ENCODE results near the gene SMC6. TPM values are rescaled to one million over a fixed set of nuclear protein-coding genes. Genes with fewer than 3 reads are reported as not detected.

SMC6 gene
- polyA plus RNA-seq, 1 donor = 26.7 TPM

DNA sequence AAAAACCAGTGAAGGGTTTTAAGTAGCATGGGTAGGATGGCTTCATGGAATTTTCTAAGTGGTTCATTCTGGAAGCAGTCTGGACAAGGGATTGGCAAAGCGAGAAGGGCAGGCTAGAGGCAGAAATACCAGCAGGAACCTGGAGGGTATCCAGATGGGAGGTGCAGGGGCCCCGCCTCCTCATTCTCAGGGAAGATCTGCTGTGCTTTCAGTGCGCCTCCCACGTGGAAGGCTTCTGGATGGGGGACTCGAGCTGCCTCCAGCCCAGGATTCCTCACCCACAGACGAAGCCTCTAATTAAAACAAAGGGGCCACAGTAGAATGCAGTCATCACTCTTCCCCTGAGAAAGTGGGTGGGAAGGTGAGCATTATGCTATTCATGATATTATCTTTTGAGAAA, 133.3 kb downstream of the SMC6 start:
- no peak overlapping the region for H3K27ac ChIP-seq (ENCODE audit: low read length)
- no peaks in the 10 kb centered on the region for H3K4me1 ChIP-seq (ENCODE audit: control insufficient read depth, insufficient read depth, low read length)
- no CpG with 5 or more reads among the region's 6 CpGs for WGBS (ENCODE audit: insufficient coverage, low lambda C conversion rate)
- H3K36me3 ChIP-seq (ENCODE audit: control insufficient read depth, insufficient read depth, low read length) = no peaks in the 10 kb centered on the region
- no peak overlapping the region for H3K4me3 ChIP-seq (ENCODE audit: low read length)
- no peaks in the 10 kb centered on the region for H3K27me3 ChIP-seq (ENCODE audit: control insufficient read depth, insufficient read depth, low read length)
- DNase-seq = no peak
- H3K9me3 ChIP-seq (ENCODE audit: control insufficient read depth, low read depth, low read length) = no peaks in the 10 kb centered on the region

GRCh38 chr2:17617955-17618354, 135.7 kb downstream of the SMC6 start:
- H3K27ac ChIP-seq (ENCODE audit: low read length) = no peak overlapping the region
- no peaks in the 10 kb centered on the region for H3K27me3 ChIP-seq (ENCODE audit: control insufficient read depth, insufficient read depth, low read length)

GRCh38 chr2:17617516-17617915, 136.1 kb downstream of the SMC6 start:
- no peaks in the 10 kb centered on the region for H3K36me3 ChIP-seq (ENCODE audit: control insufficient read depth, insufficient read depth, low read length)
- no peaks in the 10 kb centered on the region for H3K27me3 ChIP-seq (ENCODE audit: control insufficient read depth, insufficient read depth, low read length)
- no peaks in the 10 kb centered on the region for H3K9me3 ChIP-seq (ENCODE audit: control insufficient read depth, low read depth, low read length)
- no peak for DNase-seq
- no peaks in the 10 kb centered on the region for H3K4me1 ChIP-seq (ENCODE audit: control insufficient read depth, insufficient read depth, low read length)
- no CpG with 5 or more reads among the region's 5 CpGs for WGBS (ENCODE audit: insufficient coverage, low lambda C conversion rate)
- no peak overlapping the region for H3K27ac ChIP-seq (ENCODE audit: low read length)
- H3K4me3 ChIP-seq (ENCODE audit: low read length) = no peak overlapping the region

More at GRCh38 chr2:17617955-17618354, 135.7 kb downstream of the SMC6 start:
- no peaks in the 10 kb centered on the region for H3K4me1 ChIP-seq (ENCODE audit: control insufficient read depth, insufficient read depth, low read length)
- no peak overlapping the region for H3K4me3 ChIP-seq (ENCODE audit: low read length)
- H3K36me3 ChIP-seq (ENCODE audit: control insufficient read depth, insufficient read depth, low read length) = no peaks in the 10 kb centered on the region
- H3K9me3 ChIP-seq (ENCODE audit: control insufficient read depth, low read depth, low read length) = no peaks in the 10 kb centered on the region
- WGBS (ENCODE audit: insufficient coverage, low lambda C conversion rate) = no CpG with 5 or more reads among the region's 1 CpG
- no peak for DNase-seq

DNA sequence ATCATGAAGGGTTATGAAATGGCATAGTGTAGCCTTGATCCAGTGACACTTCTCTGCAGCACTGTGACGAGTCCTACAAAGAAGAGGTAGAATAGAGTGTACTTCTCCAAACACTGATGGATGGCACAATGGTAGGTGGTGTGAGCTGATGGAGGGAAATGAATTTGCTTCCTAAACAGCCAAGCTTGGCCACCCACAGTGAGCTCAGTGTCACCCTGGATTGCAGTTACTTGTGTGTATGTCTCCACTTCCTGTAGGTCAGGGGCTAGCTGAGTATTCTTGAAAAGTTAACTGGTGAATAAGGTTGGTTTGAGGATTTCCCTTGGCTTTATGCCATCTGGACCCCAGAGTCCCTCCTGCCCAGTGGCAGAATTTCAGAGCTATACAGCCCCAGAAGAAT, 137.2 kb downstream of the SMC6 start:
- no peak for DNase-seq
- WGBS (ENCODE audit: insufficient coverage, low lambda C conversion rate) = no CpG with 5 or more reads among the region's 1 CpG
- H3K9me3 ChIP-seq (ENCODE audit: control insufficient read depth, low read depth, low read length) = no peaks in the 10 kb centered on the region

DNA sequence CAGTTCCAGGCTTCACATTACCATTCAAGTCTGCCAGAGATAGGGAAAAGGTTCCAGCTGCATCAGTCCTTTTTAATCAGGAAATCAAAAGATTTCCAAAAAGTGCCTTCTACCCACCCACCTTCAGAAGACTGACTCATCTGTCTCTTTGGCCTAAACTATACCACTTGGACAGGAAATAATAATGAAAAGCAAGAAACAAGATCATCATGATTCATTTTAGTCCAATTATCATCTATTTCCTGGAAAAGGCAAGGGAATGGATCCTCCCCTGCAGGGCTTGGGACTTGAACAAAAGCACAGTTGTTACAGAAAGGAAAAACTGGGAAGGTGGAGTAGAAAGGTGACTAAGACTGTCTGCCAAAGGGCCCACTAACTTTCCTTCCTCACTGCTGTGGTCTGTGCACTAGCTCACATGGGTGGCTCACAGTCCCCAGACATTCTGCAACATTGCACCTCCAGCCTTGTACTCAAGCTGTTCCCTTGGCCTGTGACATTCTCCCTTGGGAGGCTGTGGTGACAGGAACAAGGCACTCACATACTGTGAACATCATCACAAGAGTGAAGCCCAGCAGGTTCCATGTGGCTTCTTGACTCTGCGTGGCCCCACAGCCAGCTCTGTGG, 137.8 kb downstream of the SMC6 start:
- WGBS (ENCODE audit: insufficient coverage, low lambda C conversion rate) = no CpG with 5 or more reads among the region's 1 CpG
- no peaks in the 10 kb centered on the region for H3K36me3 ChIP-seq (ENCODE audit: control insufficient read depth, insufficient read depth, low read length)
- H3K27me3 ChIP-seq (ENCODE audit: control insufficient read depth, insufficient read depth, low read length) = no peaks in the 10 kb centered on the region
- no peak overlapping the region for H3K27ac ChIP-seq (ENCODE audit: low read length)
- DNase-seq = no peak
- H3K4me3 ChIP-seq (ENCODE audit: low read length) = no peak overlapping the region
- no peaks in the 10 kb centered on the region for H3K9me3 ChIP-seq (ENCODE audit: control insufficient read depth, low read depth, low read length)
- no peaks in the 10 kb centered on the region for H3K4me1 ChIP-seq (ENCODE audit: control insufficient read depth, insufficient read depth, low read length)

More for the DNA sequence above, 137.2 kb downstream of the SMC6 start:
- Histone ChIP-seq H3K4me3 (ENCODE audit: low read length) (no peak overlapping the region), H3K4me1 (ENCODE audit: control insufficient read depth, insufficient read depth, low read length) (no peaks in the 10 kb centered on the region), H3K27me3 (ENCODE audit: control insufficient read depth, insufficient read depth, low read length) (no peaks in the 10 kb centered on the region), H3K27ac (ENCODE audit: low read length) (no peak overlapping the region), H3K36me3 (ENCODE audit: control insufficient read depth, insufficient read depth, low read length) (no peaks in the 10 kb centered on the region)

DNA sequence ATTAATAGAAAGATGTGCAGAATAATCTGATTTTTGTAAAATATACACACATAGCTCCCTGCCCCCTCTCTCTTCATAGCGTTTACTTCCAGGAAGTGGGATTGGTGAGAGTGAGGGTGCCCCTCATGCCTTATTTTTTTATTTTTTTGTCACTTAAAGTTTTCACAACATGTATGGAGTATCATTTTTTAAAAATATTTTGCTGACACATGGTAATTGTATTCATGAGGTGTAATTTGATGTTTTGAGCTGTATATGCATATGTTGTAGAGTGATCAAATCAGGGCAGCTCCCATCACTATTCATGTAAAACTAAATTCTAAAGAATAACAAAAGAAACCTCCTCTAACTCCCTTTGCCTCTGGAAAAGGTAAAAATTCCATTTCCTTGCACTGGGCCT, 138.5 kb downstream of the SMC6 start:
- Histone ChIP-seq H3K27ac (ENCODE audit: low read length) (no peak overlapping the region), H3K9me3 (ENCODE audit: control insufficient read depth, low read depth, low read length) (no peaks in the 10 kb centered on the region), H3K4me3 (ENCODE audit: low read length) (no peak overlapping the region), H3K4me1 (ENCODE audit: control insufficient read depth, insufficient read depth, low read length) (no peaks in the 10 kb centered on the region), H3K36me3 (ENCODE audit: control insufficient read depth, insufficient read depth, low read length) (no peaks in the 10 kb centered on the region), H3K27me3 (ENCODE audit: control insufficient read depth, insufficient read depth, low read length) (no peaks in the 10 kb centered on the region)
- no CpG with 5 or more reads among the region's 1 CpG for WGBS (ENCODE audit: insufficient coverage, low lambda C conversion rate)
- DNase-seq = no peak

DNA sequence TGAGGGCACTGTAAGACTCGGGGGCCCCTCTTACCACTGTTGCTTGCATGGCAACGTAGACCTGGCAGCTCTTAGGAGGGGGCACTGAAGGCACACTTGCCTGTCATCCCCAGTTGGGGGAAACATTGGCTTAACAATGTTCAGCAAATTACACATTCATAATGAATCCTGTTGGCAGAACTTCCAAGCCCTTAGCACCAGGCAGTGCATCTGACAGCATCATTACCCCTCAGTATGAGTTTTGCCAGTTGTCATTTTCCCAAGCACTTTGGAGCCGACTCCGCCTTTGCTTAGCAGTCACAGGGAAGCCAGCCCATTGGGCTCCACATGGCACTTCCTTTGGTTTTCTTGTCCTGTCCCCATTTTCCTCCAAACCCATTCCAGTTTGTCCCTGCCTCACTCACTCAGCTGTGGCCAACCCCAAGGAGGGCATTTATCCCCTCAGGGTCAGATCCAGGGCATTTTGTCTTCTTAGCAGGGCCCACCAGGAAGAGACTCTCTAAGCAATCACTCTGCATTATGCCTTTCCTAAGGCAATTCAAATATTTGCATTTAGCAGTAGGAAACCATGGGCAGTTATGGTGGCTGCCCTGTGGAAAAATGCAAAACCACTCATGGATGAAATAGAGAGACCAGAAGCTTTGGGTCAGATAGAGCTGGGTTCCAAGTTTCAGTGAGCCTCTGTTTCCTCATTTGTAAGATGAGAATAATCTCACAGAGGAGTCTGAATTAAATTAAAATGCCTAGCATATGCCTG, 139.3 kb downstream of the SMC6 start:
- no peaks in the 10 kb centered on the region for H3K4me1 ChIP-seq (ENCODE audit: control insufficient read depth, insufficient read depth, low read length)
- no peak overlapping the region for H3K27ac ChIP-seq (ENCODE audit: low read length)
- H3K27me3 ChIP-seq (ENCODE audit: control insufficient read depth, insufficient read depth, low read length) = no peaks in the 10 kb centered on the region
- H3K36me3 ChIP-seq (ENCODE audit: control insufficient read depth, insufficient read depth, low read length) = no peaks in the 10 kb centered on the region
- H3K4me3 ChIP-seq (ENCODE audit: low read length) = no peak overlapping the region
- no CpG with 5 or more reads among the region's 4 CpGs for WGBS (ENCODE audit: insufficient coverage, low lambda C conversion rate)
- no peak for DNase-seq
- no peaks in the 10 kb centered on the region for H3K9me3 ChIP-seq (ENCODE audit: control insufficient read depth, low read depth, low read length)

Other genes with a start within 250 kb of the SMC6 start
- gene RAD51AP2, start 235.4 kb downstream of the SMC6 start, polyA plus RNA-seq = 0.06 TPM
- gene VSNL1, start 213.1 kb downstream of the SMC6 start, polyA plus RNA-seq = 0.70 TPM
- gene GEN1, start 328 bp upstream of the SMC6 start, polyA plus RNA-seq = 10.7 TPM
- not detected for gene MSGN1, start 62.6 kb upstream of the SMC6 start, polyA plus RNA-seq
- gene KCNS3, start 124.9 kb upstream of the SMC6 start, polyA plus RNA-seq = 7.8 TPM

All from large intestine (tissue), 3 donors.